ENCODE results near the gene C5. TPM values are rescaled to one million over a fixed set of nuclear protein-coding genes. Genes with fewer than 3 reads are reported as not detected.

C5 gene
- polyA plus RNA-seq, 1 donor from 2014 or later: 0.99 TPM

DNA sequence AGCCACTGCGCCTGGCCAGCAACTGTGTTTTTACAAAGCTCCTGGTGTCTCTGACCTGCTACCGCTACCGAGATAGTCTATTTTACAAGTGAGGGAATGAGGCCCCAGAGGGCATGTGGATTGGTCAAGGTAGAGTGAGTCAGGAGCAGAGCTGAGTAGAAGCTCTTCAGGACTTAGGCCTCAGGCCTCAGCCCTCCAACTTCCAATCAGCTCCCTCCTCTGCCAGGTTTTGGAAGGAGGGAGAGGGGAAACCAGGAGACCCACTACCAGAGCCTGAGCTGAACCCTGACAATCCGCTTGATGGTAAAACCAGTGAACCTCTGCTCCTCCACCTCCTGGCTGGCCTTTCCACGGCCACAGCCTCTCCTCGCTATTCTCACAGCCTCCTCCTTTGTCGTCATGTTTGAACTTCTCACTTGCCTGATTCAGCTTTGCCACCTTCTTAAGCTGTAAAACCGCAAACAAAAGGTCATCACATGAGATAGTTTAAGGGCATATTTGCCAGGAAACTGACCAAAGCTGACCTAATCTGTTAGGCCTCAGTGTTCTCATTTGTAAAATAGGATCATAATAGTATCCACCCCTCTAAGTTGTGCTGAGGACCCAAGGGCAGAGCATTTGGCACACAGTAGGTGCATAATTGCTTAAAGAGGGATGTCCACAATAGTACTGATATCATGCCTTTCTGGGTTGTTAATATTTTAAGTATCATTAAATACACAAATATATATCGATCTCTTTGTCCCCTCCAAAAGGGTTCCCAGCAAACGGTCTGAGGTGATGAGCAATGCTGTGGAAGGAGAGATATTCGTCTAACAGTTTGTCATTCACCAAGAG lies 125.2 kb downstream of the C5 start:
- peaks cover 5% of the 10 kb centered on the region for H3K36me3 Mint-ChIP-seq
- peak overlapping the region; percentile 30 to 93 (median 58) for H3K4me3 Mint-ChIP-seq
- H3K27me3 Mint-ChIP-seq: no peaks in the 10 kb centered on the region
- H3K27ac Mint-ChIP-seq: peak overlapping the region; percentile 79 to 97 (median 85)
- H3K9me3 Mint-ChIP-seq: no peaks in the 10 kb centered on the region
- peaks cover 58 to 73% (median 65%) of the 10 kb centered on the region in 3 donors for H3K4me1 Mint-ChIP-seq

GRCh38 chr9:120923620-120924328 lies 126.3 kb downstream of the C5 start:
- no peaks in the 10 kb centered on the region for H3K27me3 Mint-ChIP-seq
- peak overlapping the region in 3 of 4 donors; percentile 18 to 72 (median 66) for H3K4me3 Mint-ChIP-seq
- peak overlapping the region; percentile 41 to 82 (median 80) for H3K27ac Mint-ChIP-seq
- peaks cover 63 to 76% (median 69%) of the 10 kb centered on the region in 3 donors for H3K4me1 Mint-ChIP-seq
- peaks cover 5% of the 10 kb centered on the region for H3K36me3 Mint-ChIP-seq
- H3K9me3 Mint-ChIP-seq: no peaks in the 10 kb centered on the region

DNA sequence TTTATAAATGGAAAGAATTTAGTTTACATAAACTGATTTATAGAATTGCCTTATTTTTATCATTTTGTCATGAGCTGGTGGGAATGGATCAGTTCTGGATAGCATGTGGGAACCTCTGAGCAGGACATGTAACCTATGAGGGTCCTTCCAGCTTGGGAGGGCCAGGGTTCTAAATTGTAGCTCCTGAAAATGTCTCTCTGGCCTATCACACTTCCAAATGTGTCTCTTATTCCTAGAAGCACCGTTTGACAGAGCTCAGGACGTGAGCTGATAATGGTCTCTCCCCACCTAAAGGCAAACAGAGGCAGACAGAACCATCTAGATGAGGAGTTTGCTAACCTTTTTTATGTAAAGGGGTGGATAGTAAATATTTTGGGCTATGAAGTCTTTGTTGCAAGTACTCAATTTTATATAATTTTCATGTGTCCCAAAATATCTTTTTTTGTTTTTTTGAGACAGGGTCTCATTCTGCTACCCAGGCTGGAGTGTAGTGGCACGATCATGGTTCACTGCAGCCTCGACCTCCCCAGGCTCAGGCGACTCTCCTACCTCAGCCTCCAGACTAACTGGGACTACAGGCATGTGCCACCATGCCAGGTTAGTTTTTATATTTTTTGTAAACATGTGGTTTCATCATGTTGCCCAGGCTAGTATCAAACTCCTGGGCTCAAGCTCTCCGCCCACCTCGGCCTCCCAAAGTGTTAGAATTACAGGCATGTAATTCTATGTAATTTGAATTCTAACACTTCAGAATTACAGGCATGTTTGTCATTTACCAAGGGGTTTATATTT lies 127.5 kb downstream of the C5 start:
- Mint-ChIP-seq H3K27me3 (no peaks in the 10 kb centered on the region), H3K4me3 (peak overlapping the region in 2 of 4 donors; percentile 6 to 90), H3K36me3 (peaks cover 5% of the 10 kb centered on the region), H3K27ac (peak overlapping the region; percentile 12 to 80 (median 39)), H3K9me3 (no peaks in the 10 kb centered on the region), H3K4me1 (peaks cover 54 to 70% (median 61%) of the 10 kb centered on the region in 3 donors)

- Mint-ChIP-seq H3K4me3 (peak overlapping the region in 3 of 4 donors; percentile 16 to 90 (median 35)), H3K9me3 (no peaks in the 10 kb centered on the region), H3K27me3 (no peaks in the 10 kb centered on the region), H3K36me3 (peaks cover 5% of the 10 kb centered on the region), H3K4me1 (peaks cover 52 to 61% (median 53%) of the 10 kb centered on the region in 3 donors), H3K27ac (peak overlapping the region; percentile 12 to 87 (median 41))
These were observed 128.4 kb downstream of the C5 start for GRCh38 chr9:120921661-120922181.

DNA sequence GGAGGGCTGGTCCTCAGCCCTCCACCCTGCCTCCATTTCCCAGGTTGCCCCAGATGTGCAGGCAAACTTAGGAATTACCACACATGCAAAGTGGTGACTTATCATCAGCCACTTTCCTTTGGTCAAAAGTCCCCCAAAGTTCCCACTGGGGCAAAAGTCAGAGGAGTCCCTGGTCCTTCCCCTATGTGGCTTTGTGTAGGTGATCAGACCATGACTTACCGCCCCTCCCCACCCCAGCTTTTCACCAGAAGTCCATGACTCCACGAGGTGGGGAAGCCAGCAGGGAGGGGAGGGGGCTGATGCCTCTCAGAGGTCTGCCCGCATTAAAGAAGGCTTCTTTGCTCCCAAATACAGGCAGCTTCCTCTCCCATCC lies 129.3 kb downstream of the C5 start:
- Mint-ChIP-seq H3K36me3 (peaks cover 5% of the 10 kb centered on the region), H3K4me1 (peaks cover 49 to 56% (median 50%) of the 10 kb centered on the region in 3 donors), H3K27me3 (no peaks in the 10 kb centered on the region), H3K4me3 (peak overlapping the region in 2 of 4 donors; percentile 10 to 90), H3K27ac (peak overlapping the region in 1 of 3 donors; percentile 41), H3K9me3 (no peaks in the 10 kb centered on the region)

- H3K27me3 Mint-ChIP-seq: no peaks in the 10 kb centered on the region
These were observed 130.0 kb downstream of the C5 start for GRCh38 chr9:120919843-120920805.

DNA sequence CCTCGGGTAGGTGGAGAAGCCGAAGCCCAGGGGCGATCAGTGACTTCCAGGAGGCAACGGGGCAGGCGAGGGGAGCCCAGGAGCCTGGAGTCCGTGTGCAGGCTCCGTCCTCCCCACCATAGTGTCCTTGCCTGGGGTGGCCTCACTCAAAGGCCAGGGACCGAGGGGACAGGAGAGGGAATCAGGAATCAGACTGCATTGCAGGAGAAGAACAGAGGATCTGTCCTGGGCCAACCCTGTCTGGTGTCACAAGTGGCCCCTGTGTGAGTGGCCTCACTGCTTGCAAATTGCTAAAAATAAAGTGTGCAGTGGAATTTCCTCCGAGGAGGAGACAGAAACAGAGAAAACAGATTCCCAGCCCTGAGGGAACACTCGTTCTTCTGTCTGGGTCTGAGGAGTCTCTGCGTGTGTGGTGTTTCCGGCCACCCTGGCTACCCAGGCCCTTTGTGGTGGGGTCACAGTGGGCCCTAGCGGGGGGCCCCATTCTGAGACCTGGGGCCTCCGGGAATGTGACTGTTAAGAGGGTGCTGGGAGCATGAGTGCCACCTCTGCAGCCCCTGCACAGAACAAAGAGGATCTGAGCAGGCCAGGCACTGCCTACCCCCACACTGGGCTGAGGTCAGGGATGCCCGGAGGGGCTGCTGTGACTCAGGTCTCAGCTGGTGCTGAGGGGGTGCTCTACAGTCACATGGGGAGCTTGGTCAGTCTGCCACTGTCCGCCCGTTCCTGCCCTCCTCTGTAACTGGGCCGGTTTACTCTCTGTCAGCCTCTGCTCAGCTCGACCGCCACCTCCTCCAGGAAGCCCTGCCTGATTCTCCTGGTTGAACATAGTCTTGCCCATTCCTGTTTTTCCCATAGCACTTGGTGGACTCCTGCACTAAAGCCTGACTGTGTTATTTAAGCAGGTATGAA lies 130.9 kb downstream of the C5 start:
- Mint-ChIP-seq H3K4me1 (peaks cover 37 to 46% (median 42%) of the 10 kb centered on the region in 3 donors), H3K27me3 (no peaks in the 10 kb centered on the region), H3K36me3 (peaks cover 5% of the 10 kb centered on the region), H3K4me3 (no peak overlapping the region), H3K9me3 (no peaks in the 10 kb centered on the region), H3K27ac (peak overlapping the region in 1 of 3 donors; percentile 65)

More at GRCh38 chr9:120919843-120920805, 130.0 kb downstream of the C5 start:
- H3K27ac Mint-ChIP-seq: peak overlapping the region in 1 of 3 donors; percentile 65
- H3K4me3 Mint-ChIP-seq: peak overlapping the region in 2 of 4 donors; percentile 52 to 60
- H3K9me3 Mint-ChIP-seq: no peaks in the 10 kb centered on the region
- peaks cover 43 to 50% (median 46%) of the 10 kb centered on the region in 3 donors for H3K4me1 Mint-ChIP-seq
- peaks cover 5% of the 10 kb centered on the region for H3K36me3 Mint-ChIP-seq

- H3K27me3 Mint-ChIP-seq: no peaks in the 10 kb centered on the region
- H3K36me3 Mint-ChIP-seq: peaks cover 5% of the 10 kb centered on the region
- H3K9me3 Mint-ChIP-seq: no peaks in the 10 kb centered on the region
- no peak overlapping the region for H3K4me3 Mint-ChIP-seq
- H3K4me1 Mint-ChIP-seq: peaks cover 33 to 38% (median 35%) of the 10 kb centered on the region in 3 donors
- peak overlapping the region in 1 of 3 donors; percentile 21 for H3K27ac Mint-ChIP-seq
These were observed 131.9 kb downstream of the C5 start for GRCh38 chr9:120917929-120918762.

- H3K4me1 Mint-ChIP-seq: peaks cover 28 to 35% (median 30%) of the 10 kb centered on the region in 3 donors
- peak overlapping the region in 1 of 3 donors; percentile 21 for H3K27ac Mint-ChIP-seq
- no peak overlapping the region for H3K4me3 Mint-ChIP-seq
- H3K9me3 Mint-ChIP-seq: no peaks in the 10 kb centered on the region
- no peaks in the 10 kb centered on the region for H3K27me3 Mint-ChIP-seq
- peaks cover 5% of the 10 kb centered on the region for H3K36me3 Mint-ChIP-seq
These were observed 132.8 kb downstream of the C5 start for GRCh38 chr9:120916991-120917880.

GRCh38 chr9:120916588-120916987 lies 133.5 kb downstream of the C5 start:
- no peaks in the 10 kb centered on the region for H3K9me3 Mint-ChIP-seq
- H3K4me3 Mint-ChIP-seq: no peak overlapping the region
- H3K27ac Mint-ChIP-seq: peak overlapping the region in 1 of 3 donors; percentile 85
- H3K36me3 Mint-ChIP-seq: no peaks in the 10 kb centered on the region
- H3K27me3 Mint-ChIP-seq: no peaks in the 10 kb centered on the region
- peaks cover 21 to 28% (median 25%) of the 10 kb centered on the region in 3 donors for H3K4me1 Mint-ChIP-seq

DNA sequence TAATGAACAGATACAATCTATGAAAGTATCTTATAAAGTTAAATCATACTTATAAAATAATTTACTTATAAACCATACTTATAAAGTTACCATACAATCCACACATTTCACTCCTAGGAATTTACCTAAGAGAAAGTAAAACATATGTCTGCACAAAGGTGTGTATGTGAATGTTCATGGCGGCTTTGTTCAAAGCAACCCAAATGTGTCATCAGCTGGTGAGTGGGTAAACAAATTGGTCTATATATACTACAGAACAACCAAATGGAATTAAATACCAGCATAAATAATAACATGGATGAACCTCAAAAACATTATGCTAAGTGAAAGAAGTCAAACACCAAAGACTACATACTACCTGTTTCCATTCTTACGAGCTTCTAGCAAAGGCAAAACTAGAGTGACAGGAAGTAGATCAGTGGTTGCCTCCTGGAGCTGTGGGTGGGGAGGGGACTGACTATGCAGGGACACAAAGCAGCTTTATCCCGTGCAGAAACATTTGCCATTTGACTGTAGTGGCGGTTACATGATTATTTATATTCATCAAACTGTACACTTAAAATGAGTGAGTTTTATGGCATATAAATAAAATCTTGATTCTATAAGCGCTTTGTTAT lies 134.1 kb downstream of the C5 start:
- peaks cover 16 to 22% (median 19%) of the 10 kb centered on the region in 3 donors for H3K4me1 Mint-ChIP-seq
- no peaks in the 10 kb centered on the region for H3K9me3 Mint-ChIP-seq
- H3K4me3 Mint-ChIP-seq: no peak overlapping the region
- peak overlapping the region in 1 of 3 donors; percentile 85 for H3K27ac Mint-ChIP-seq
- no peaks in the 10 kb centered on the region for H3K27me3 Mint-ChIP-seq
- no peaks in the 10 kb centered on the region for H3K36me3 Mint-ChIP-seq

All from IgD-negative memory B cell (primary cell).